ENCODE measurements around the gene PCYT2.
A peak's percentile ranks its signal among the peaks of the same experiment; 100 is the strongest.

GRCh38 chr17:81923302-81924260, 12.4 kb upstream of the PCYT2 start:
- no peak for TF ChIP-seq SP1 (IDR thresholded peaks at IDR 0.05; ENCODE audit: low read depth, low read length)
- no peak for TF ChIP-seq CTCF (IDR thresholded peaks at IDR 0.05 in 2 of 3, conservative IDR thresholded peaks at IDR 0.05 in 1 of 3; ENCODE audit: control insufficient read depth in 2 of 3, extremely low read depth in 1 of 3, insufficient read depth in 1 of 3, low read depth in 3 of 3, low read length in 3 of 3)
- no peak for TF ChIP-seq IKZF1 (conservative IDR thresholded peaks at IDR 0.05)
- TF ChIP-seq HDGF (IDR thresholded peaks at IDR 0.05), result no peak
- TF ChIP-seq BACH1 (IDR thresholded peaks at IDR 0.05; ENCODE audit: borderline replicate concordance), result peak; percentile 89
- no peak for TF ChIP-seq RAD21 (IDR thresholded peaks at IDR 0.05; ENCODE audit: insufficient read depth, low read depth, low read length)
- no peak for TF ChIP-seq CEBPB (IDR thresholded peaks at IDR 0.05; ENCODE audit: borderline replicate concordance in 1 of 2, low read depth in 2 of 2, low read length in 2 of 2)
- no peak for TF ChIP-seq MEF2A (IDR thresholded peaks at IDR 0.05; ENCODE audit: insufficient read depth, low read depth, low read length)
- TF ChIP-seq RBBP5 (conservative IDR thresholded peaks at IDR 0.05), result no peak
- no peak for TF ChIP-seq JUND (IDR thresholded peaks at IDR 0.05; ENCODE audit: low read depth, low read length)
- no peak for TF ChIP-seq CREB1 (IDR thresholded peaks at IDR 0.05; ENCODE audit: low read depth)

All from GM12878 (cell line).